NK-92 treated with Interleukin-12 subunit alpha and Interleukin-12 subunit beta, amount 100 ng/mL, for 24 hours (cell line): ENCODE results near the gene SART3.
"Not testable (repeated sequence)": the region's sequence is repeated elsewhere in the genome, so short reads cannot be mapped to it uniquely, and the experiment has no call there.

Experiments used
- DNase-seq: peaks from one replicate; lab custom pipeline; 2025; lab: John Stamatoyannopoulos, UW

The SART3 gene

GRCh38 chr12:108581311-108582227, 20.6 kb upstream of the SART3 start:
- no peak for DNase-seq

GRCh38 chr12:108580531-108580930, 19.6 kb upstream of the SART3 start:
- no peak for DNase-seq

- DNase-seq = no peak
Measured at GRCh38 chr12:108578813-108579212, 17.8 kb upstream of the SART3 start.

GRCh38 chr12:108578264-108578663, 17.3 kb upstream of the SART3 start:
- DNase-seq = no peak

GRCh38 chr12:108577458-108577857, 16.5 kb upstream of the SART3 start:
- DNase-seq = no peak

- DNase-seq = no peak
Measured at GRCh38 chr12:108576660-108577234, 15.8 kb upstream of the SART3 start.

- no peak for DNase-seq
Measured at GRCh38 chr12:108575199-108575912, 14.4 kb upstream of the SART3 start.

- not testable (repeated sequence) for DNase-seq
Measured at GRCh38 chr12:108574276-108574675, 13.3 kb upstream of the SART3 start.

- DNase-seq = no peak
Measured at GRCh38 chr12:108573317-108573716, 12.3 kb upstream of the SART3 start.

- no peak for DNase-seq
Measured at GRCh38 chr12:108572166-108572790, 11.3 kb upstream of the SART3 start.

- DNase-seq = no peak
Measured at GRCh38 chr12:108571609-108572165, 10.7 kb upstream of the SART3 start.

- DNase-seq = no peak
Measured at GRCh38 chr12:108570743-108571608, 10.0 kb upstream of the SART3 start.

GRCh38 chr12:108568338-108569154, 7.6 kb upstream of the SART3 start:
- no peak for DNase-seq

GRCh38 chr12:108567406-108568337, 6.7 kb upstream of the SART3 start:
- no peak for DNase-seq

- DNase-seq = no peak
Measured at GRCh38 chr12:108566452-108566851, 5.5 kb upstream of the SART3 start.

- no peak for DNase-seq
Measured at GRCh38 chr12:108565976-108566375, 5.0 kb upstream of the SART3 start.

- no peak for DNase-seq
Measured at GRCh38 chr12:108565146-108565545, 4.2 kb upstream of the SART3 start.

GRCh38 chr12:108564724-108565123, 3.8 kb upstream of the SART3 start:
- no peak for DNase-seq

- no peak for DNase-seq
Measured at GRCh38 chr12:108563804-108564151, 2.8 kb upstream of the SART3 start.
